22Rv1 (cell line): ENCODE results near the gene EPM2A.

Experiments
- CTCF ChIP-seq: fragments of 450-650 bp; IDR thresholded peaks from 2 replicates; pipeline ENCODE4 v1.5.1; 2017; ENCODE audit warnings: mild to moderate bottlenecking
- ZFX ChIP-seq: fragments of 450-650 bp; IDR thresholded peaks from 2 replicates; pipeline ENCODE4 v1.6.1; 2017; ENCODE audit warnings: antibody characterized with exemption, borderline replicate concordance

GRCh38 chr6:145681965-145682364, 53.4 kb downstream of the EPM2A start:
- TF ChIP-seq CTCF (no peak), ZFX (no peak)
